ENCODE measurements around the gene SORCS2.

GRCh38 chr4:7442574-7443162 is 250.3 kb downstream of the SORCS2 start:
- TF ChIP-seq, protein P1, sequence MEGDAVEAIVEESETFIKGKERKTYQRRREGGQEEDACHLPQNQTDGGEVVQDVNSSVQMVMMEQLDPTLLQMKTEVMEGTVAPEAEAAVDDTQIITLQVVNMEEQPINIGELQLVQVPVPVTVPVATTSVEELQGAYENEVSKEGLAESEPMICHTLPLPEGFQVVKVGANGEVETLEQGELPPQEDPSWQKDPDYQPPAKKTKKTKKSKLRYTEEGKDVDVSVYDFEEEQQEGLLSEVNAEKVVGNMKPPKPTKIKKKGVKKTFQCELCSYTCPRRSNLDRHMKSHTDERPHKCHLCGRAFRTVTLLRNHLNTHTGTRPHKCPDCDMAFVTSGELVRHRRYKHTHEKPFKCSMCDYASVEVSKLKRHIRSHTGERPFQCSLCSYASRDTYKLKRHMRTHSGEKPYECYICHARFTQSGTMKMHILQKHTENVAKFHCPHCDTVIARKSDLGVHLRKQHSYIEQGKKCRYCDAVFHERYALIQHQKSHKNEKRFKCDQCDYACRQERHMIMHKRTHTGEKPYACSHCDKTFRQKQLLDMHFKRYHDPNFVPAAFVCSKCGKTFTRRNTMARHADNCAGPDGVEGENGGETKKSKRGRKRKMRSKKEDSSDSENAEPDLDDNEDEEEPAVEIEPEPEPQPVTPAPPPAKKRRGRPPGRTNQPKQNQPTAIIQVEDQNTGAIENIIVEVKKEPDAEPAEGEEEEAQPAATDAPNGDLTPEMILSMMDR (IDR thresholded peaks at IDR 0.05; ENCODE audit: low read depth, low read length) = no peak
- TF ChIP-seq POLR2A (IDR thresholded peaks at IDR 0.05; ENCODE audit: extremely low read depth, insufficient read length) = no peak
